A673 (cell line): ENCODE results near the gene GON4L. TPM values are rescaled to one million over a fixed set of nuclear protein-coding genes. Genes with fewer than 3 reads are reported as not detected.

ENCODE experiments used
- BruUV-seq: library from RNA; stranded (reverse); fragments of 400-500 nt; replicated peaks from 2 replicates; lab custom pipeline; 2021; lab: Mats Ljungman, UMichigan
- CTCF ChIA-PET: fragments of 300-600 bp; sonication (Branson Sonifier 250); formaldehyde crosslinking; loops from one replicate; lab custom pipeline; 2022; ENCODE audit warnings: antibody characterized with exemption; lab: Charles Lee
- POLR2A ChIA-PET: fragments of 300-600 bp; sonication (Branson Sonifier 250); formaldehyde crosslinking; loops from one replicate; lab custom pipeline; 2022; ENCODE audit warnings: antibody characterized with exemption; ENCODE audit not compliant: low non-redundant PET; lab: Charles Lee
- DNase-seq: peaks from one replicate; pipeline ENCODE4 v3.0.0-alpha.2; 2015; ENCODE audit warnings: low spot score
- H3K27ac ChIP-seq: fragments of 200-600 bp; sonication (generic); 2 replicates; pipeline ENCODE4 v1.5.1; 2016; ENCODE audit warnings: mixed run types, low read depth, mild to moderate bottlenecking, mixed read lengths, antibody characterized with exemption, low read length; ENCODE audit not compliant: poor library complexity, severe bottlenecking
- H3K27me3 ChIP-seq: fragments of 200-600 bp; sonication (generic); replicated peaks from 2 replicates; pipeline ENCODE4 v1.6.1; 2017; ENCODE audit warnings: mixed run types, low read depth, mild to moderate bottlenecking, mixed read lengths, antibody characterized with exemption, low read length; ENCODE audit not compliant: insufficient read depth, poor library complexity
- H3K36me3 ChIP-seq: fragments of 200-600 bp; sonication (generic); 2 replicates; pipeline ENCODE4 v1.6.1; 2016; ENCODE audit warnings: mixed run types, mild to moderate bottlenecking, mixed read lengths, antibody characterized with exemption, low read length; ENCODE audit not compliant: insufficient read depth, poor library complexity, severe bottlenecking
- H3K4me1 ChIP-seq: fragments of 200-600 bp; sonication (generic); 2 replicates; pipeline ENCODE4 v1.6.1; 2017; ENCODE audit warnings: mixed run types, mild to moderate bottlenecking, mixed read lengths, antibody characterized with exemption, low read length; ENCODE audit not compliant: insufficient read depth, poor library complexity, severe bottlenecking
- H3K4me3 ChIP-seq: fragments of 200-600 bp; sonication (generic); 2 replicates; pipeline ENCODE4 v1.5.1; 2016; ENCODE audit warnings: low read depth, mixed run types, mild to moderate bottlenecking, mixed read lengths, low read length; ENCODE audit not compliant: poor library complexity, severe bottlenecking
- H3K9me3 ChIP-seq: fragments of 200-600 bp; sonication (generic); 2 replicates; pipeline ENCODE4 v1.6.1; 2016; ENCODE audit warnings: mixed run types, low read depth, mild to moderate bottlenecking, mixed read lengths, antibody characterized with exemption, low read length; ENCODE audit not compliant: poor library complexity, severe bottlenecking
- CTCF ChIP-seq: fragments of 300-800, 200-600 bp; sonication (generic); conservative IDR thresholded peaks from 2 replicates; pipeline ENCODE4 v1.5.1; 2017; ENCODE audit warnings: low read depth, mild to moderate bottlenecking, antibody characterized with exemption, low read length, moderate library complexity, mixed read lengths
- EZH2 ChIP-seq: fragments of 200-600 bp; sonication (generic); IDR thresholded peaks from 2 replicates; pipeline ENCODE4 v1.6.1; 2017; ENCODE audit warnings: borderline replicate concordance, low read depth, mild to moderate bottlenecking, mixed read lengths, antibody characterized with exemption, low read length; ENCODE audit not compliant: poor library complexity, severe bottlenecking
- intact Hi-C: fragments of 100-400 bp; cut with micrococcal nuclease; formaldehyde crosslinking; loops from one replicate; pipeline ENCODE4 v1.10.0; 2022; ENCODE audit not compliant: unreplicated experiment
- total RNA-seq: library from RNA; stranded (reverse); gene quantifications from 2 replicates; pipeline ENCODE4 v1.2.3, GENCODE V29; 2021

The GON4L gene
- total RNA-seq, 1 experiment from 2014 or later, result 55.7 TPM

GRCh38 chr1:155882766-155883165 is 25.8 kb upstream of the GON4L start:
- BruUV-seq, result no TSS peak
- Histone ChIP-seq H3K4me1 (no peaks in the 10 kb centered on the region), H3K27ac (no peak overlapping the region), H3K27me3 (no peaks in the 10 kb centered on the region), H3K4me3 (no peak overlapping the region), H3K36me3 (no peaks in the 10 kb centered on the region), H3K9me3 (no peaks in the 10 kb centered on the region)
- TF ChIP-seq EZH2 (no peak), CTCF (no peak)
- POLR2A ChIA-PET, result interaction anchor here (0.6 kb wide), 1 partner anchor 1163 kb away, joined by 4 read pairs; no protein-coding TSS in a partner anchor
- CTCF ChIA-PET, result interaction anchor here (0.6 kb wide), 1 partner anchor 14 kb away, joined by 4 read pairs; no protein-coding TSS in a partner anchor
- intact Hi-C loops, result no loop called here
- no peak for DNase-seq

GRCh38 chr1:155882235-155882634 is 25.2 kb upstream of the GON4L start:
- no peaks in the 10 kb centered on the region for H3K27me3 ChIP-seq
- BruUV-seq, result TSS peak; percentile 58
- H3K36me3 ChIP-seq, result no peaks in the 10 kb centered on the region
- H3K4me1 ChIP-seq, result no peaks in the 10 kb centered on the region
- intact Hi-C loops, result no loop called here
- ChIA-PET CTCF (no interaction called here), POLR2A (no interaction called here)
- TF ChIP-seq EZH2 (no peak), CTCF (no peak)
- H3K27ac ChIP-seq, result no peak overlapping the region
- H3K9me3 ChIP-seq, result no peaks in the 10 kb centered on the region
- DNase-seq, result no peak
- no peak overlapping the region for H3K4me3 ChIP-seq

- Histone ChIP-seq H3K27ac (no peak overlapping the region), H3K4me3 (no peak overlapping the region), H3K27me3 (no peaks in the 10 kb centered on the region), H3K9me3 (no peaks in the 10 kb centered on the region), H3K36me3 (no peaks in the 10 kb centered on the region), H3K4me1 (no peaks in the 10 kb centered on the region)
- BruUV-seq, result no TSS peak
- TF ChIP-seq CTCF (no peak), EZH2 (no peak)
- ChIA-PET POLR2A (no interaction called here), CTCF (no interaction called here)
- intact Hi-C loops, result no loop called here
- no peak for DNase-seq
These were observed 23.9 kb upstream of the GON4L start for GRCh38 chr1:155880950-155881349.
